Fibroblast of lung (primary cell): Measurements from ENCODE around the gene ST6GAL2. TPM values are rescaled to one million over a fixed set of nuclear protein-coding genes. Genes with fewer than 3 reads are reported as not detected.

Experiments used
- DNase-seq, 2 donors: peaks; one replicate each; pipeline versions ENCODE4 v3.0.0 to v3.0.0-alpha.2; 2010; ENCODE audit warnings: low read depth in 2 of 2
- H2AFZ ChIP-seq: 2 replicates; pipeline ENCODE4 v1.5.1; 2012; ENCODE audit warnings: low read length, control low read depth, inconsistent platforms
- H3K27ac ChIP-seq: 2 replicates; pipeline ENCODE4 v1.5.1; 2011; ENCODE audit warnings: low read length, control low read depth; ENCODE audit not compliant: insufficient read depth
- H3K27me3 ChIP-seq: 2 replicates; pipeline ENCODE4 v1.5.1; 2011; ENCODE audit warnings: mild to moderate bottlenecking, low read length; ENCODE audit not compliant: control insufficient read depth, insufficient read depth
- H3K36me3 ChIP-seq: 2 replicates; pipeline ENCODE4 v1.5.1; 2011; ENCODE audit warnings: low read length; ENCODE audit not compliant: control insufficient read depth, insufficient read depth
- H3K4me1 ChIP-seq: 2 replicates; pipeline ENCODE4 v1.5.1; 2011; ENCODE audit warnings: low read length; ENCODE audit not compliant: control insufficient read depth, insufficient read depth; ENCODE audit errors: extremely low read depth
- H3K4me2 ChIP-seq: 2 replicates; pipeline ENCODE4 v1.5.1; 2011; ENCODE audit warnings: low read length, control low read depth; ENCODE audit not compliant: insufficient read depth; ENCODE audit errors: extremely low read depth
- H3K4me3 ChIP-seq, 4 experiments: fragments of 200-600 bp in 1 of 4; sonication (generic) in 1 of 4; replicated peaks in 1 of 4; 2 replicates each; pipeline ENCODE4 v1.5.1; 2011 to 2016; ENCODE audit warnings: low read length in 4 of 4, low read depth in 3 of 4, mild to moderate bottlenecking in 3 of 4, control low read depth in 2 of 4, inconsistent platforms in 1 of 4, mixed read lengths in 1 of 4; ENCODE audit not compliant: insufficient read depth in 1 of 4; ENCODE audit errors: control extremely low read depth in 1 of 4
- H3K79me2 ChIP-seq: 2 replicates; pipeline ENCODE4 v1.5.1; 2012; ENCODE audit warnings: mild to moderate bottlenecking, low read length, inconsistent platforms; ENCODE audit not compliant: control insufficient read depth, insufficient read depth
- H3K9ac ChIP-seq: 2 replicates; pipeline ENCODE4 v1.5.1; 2011; ENCODE audit warnings: mild to moderate bottlenecking, low read length, control low read depth; ENCODE audit not compliant: insufficient read depth
- H3K9me3 ChIP-seq: 2 replicates; pipeline ENCODE4 v1.5.1; 2012; ENCODE audit warnings: low read depth, low read length; ENCODE audit not compliant: control insufficient read depth, insufficient read depth
- H4K20me1 ChIP-seq: 2 replicates; pipeline ENCODE4 v1.5.1; 2011; ENCODE audit warnings: low read length; ENCODE audit not compliant: control insufficient read depth, insufficient read depth; ENCODE audit errors: extremely low read depth
- CTCF ChIP-seq, 2 donors: IDR thresholded peaks in 1 of 2; conservative IDR thresholded peaks in 1 of 2; 1 replicate in 1 of 2; 2 replicates in 1 of 2; pipeline ENCODE4 v1.5.1; 2011 to 2012; ENCODE audit warnings: low read length in 2 of 2, control low read depth in 1 of 2, inconsistent platforms in 1 of 2, low read depth in 1 of 2, mild to moderate bottlenecking in 1 of 2
- EZH2 ChIP-seq: IDR thresholded peaks from 2 replicates; pipeline ENCODE4 v1.5.1; 2012; ENCODE audit warnings: low read length, control low read depth, mild to moderate bottlenecking; ENCODE audit errors: missing control alignments
- polyA plus RNA-seq, 2 donors: library from polyadenylated mRNA; depleted of rRNA in 1 of 2; stranded (reverse) in 1 of 2; unstranded in 1 of 2; fragments of >200 nt; gene quantifications; 2 replicates each; pipeline ENCODE4 v1.2.1, GENCODE V29; 2011 to 2012; ENCODE audit warnings: missing spikeins in 1 of 2
- total RNA-seq: library from RNA; depleted of rRNA; stranded (reverse); fragments of >200 nt; gene quantifications from 2 replicates; pipeline ENCODE4 v1.2.1, GENCODE V29; 2014

The ST6GAL2 gene
- total and polyA plus RNA-seq, 2 donors (not counting 1 experiment from before 2014, with no cell fraction given): not detected

- no peaks in the 10 kb centered on the region for H3K27me3 ChIP-seq
- no peaks in the 10 kb centered on the region for H3K4me1 ChIP-seq
- H3K79me2 ChIP-seq: no peaks in the 10 kb centered on the region
- H3K9ac ChIP-seq: no peak overlapping the region
- H3K36me3 ChIP-seq: no peaks in the 10 kb centered on the region
- no peak overlapping the region for H2AFZ ChIP-seq
- no peak overlapping the region for H3K27ac ChIP-seq
- no peaks in the 10 kb centered on the region for H4K20me1 ChIP-seq
- no peak overlapping the region for H3K4me3 ChIP-seq
- no peak for TF ChIP-seq CTCF (conservative IDR thresholded peaks at IDR 0.05 in 1 of 2, IDR thresholded peaks at IDR 0.05 in 1 of 2; ENCODE audit: low read depth in 1 of 2, low read length in 2 of 2)
- TF ChIP-seq EZH2: no peak
- H3K4me2 ChIP-seq: no peak overlapping the region
- H3K9me3 ChIP-seq: no peaks in the 10 kb centered on the region
- no peak for DNase-seq
These were observed 54.0 kb downstream of the ST6GAL2 start for GRCh38 chr2:106831816-106832569.

GRCh38 chr2:106831241-106831640 is 54.7 kb downstream of the ST6GAL2 start:
- H3K79me2 ChIP-seq: no peaks in the 10 kb centered on the region
- TF ChIP-seq EZH2 (no peak), CTCF (conservative IDR thresholded peaks at IDR 0.05 in 1 of 2, IDR thresholded peaks at IDR 0.05 in 1 of 2; ENCODE audit: low read depth in 1 of 2, low read length in 2 of 2) (no peak)
- H3K36me3 ChIP-seq: no peaks in the 10 kb centered on the region
- H3K27me3 ChIP-seq: no peaks in the 10 kb centered on the region
- no peaks in the 10 kb centered on the region for H3K9me3 ChIP-seq
- no peak overlapping the region for H2AFZ ChIP-seq
- H3K4me3 ChIP-seq: no peak overlapping the region
- H3K4me2 ChIP-seq: no peak overlapping the region
- H3K4me1 ChIP-seq: no peaks in the 10 kb centered on the region
- no peak for DNase-seq
- H3K9ac ChIP-seq: no peak overlapping the region
- H3K27ac ChIP-seq: no peak overlapping the region
- no peaks in the 10 kb centered on the region for H4K20me1 ChIP-seq

GRCh38 chr2:106830191-106830590 is 55.8 kb downstream of the ST6GAL2 start:
- DNase-seq: no peak
- TF ChIP-seq EZH2 (no peak), CTCF (conservative IDR thresholded peaks at IDR 0.05 in 1 of 2, IDR thresholded peaks at IDR 0.05 in 1 of 2; ENCODE audit: low read depth in 1 of 2, low read length in 2 of 2) (no peak)
- H3K27me3 ChIP-seq: no peaks in the 10 kb centered on the region
- no peak overlapping the region for H3K27ac ChIP-seq
- H3K4me1 ChIP-seq: no peaks in the 10 kb centered on the region
- H3K9ac ChIP-seq: no peak overlapping the region
- no peaks in the 10 kb centered on the region for H3K79me2 ChIP-seq
- H4K20me1 ChIP-seq: no peaks in the 10 kb centered on the region
- H3K9me3 ChIP-seq: no peaks in the 10 kb centered on the region
- H3K4me2 ChIP-seq: no peak overlapping the region
- H3K4me3 ChIP-seq: no peak overlapping the region
- no peak overlapping the region for H2AFZ ChIP-seq
- no peaks in the 10 kb centered on the region for H3K36me3 ChIP-seq
